IPS-18c (cell line): ENCODE data around the gene ESPL1.
A peak's percentile ranks its signal among the peaks of the same experiment; 100 is the strongest.
"Not testable (repeated sequence)": the region's sequence is repeated elsewhere in the genome, so short reads cannot be mapped to it uniquely, and the experiment has no call there.

ENCODE experiments used
- H3K4me3 ChIP-seq: 2 replicates; pipeline ENCODE4 v1.7.0; 2013; ENCODE audit warnings: low read depth, mild to moderate bottlenecking, low read length, moderate library complexity; ENCODE audit not compliant: insufficient read depth
- H3K9me3 ChIP-seq: one replicate; pipeline ENCODE4 v1.6.1; 2013; ENCODE audit warnings: mild to moderate bottlenecking, low read length, moderate library complexity; ENCODE audit not compliant: control insufficient read depth, insufficient read depth

Gene ESPL1

GRCh38 chr12:53286448-53286847, 18.3 kb downstream of the ESPL1 start:
- H3K4me3 ChIP-seq = no peak overlapping the region
- no peaks in the 10 kb centered on the region for H3K9me3 ChIP-seq

- Histone ChIP-seq H3K9me3 (no peaks in the 10 kb centered on the region), H3K4me3 (no peak overlapping the region)
Measured at GRCh38 chr12:53287741-53288216, 19.7 kb downstream of the ESPL1 start.

GRCh38 chr12:53288322-53288721, 20.2 kb downstream of the ESPL1 start:
- no peaks in the 10 kb centered on the region for H3K9me3 ChIP-seq
- no peak overlapping the region for H3K4me3 ChIP-seq

GRCh38 chr12:53289891-53290290, 21.8 kb downstream of the ESPL1 start:
- Histone ChIP-seq H3K9me3 (no peaks in the 10 kb centered on the region), H3K4me3 (no peak overlapping the region)

GRCh38 chr12:53290661-53291060, 22.6 kb downstream of the ESPL1 start:
- Histone ChIP-seq H3K9me3 (no peaks in the 10 kb centered on the region), H3K4me3 (no peak overlapping the region)

GRCh38 chr12:53292426-53292825, 24.3 kb downstream of the ESPL1 start:
- no peaks in the 10 kb centered on the region for H3K9me3 ChIP-seq
- no peak overlapping the region for H3K4me3 ChIP-seq

- Histone ChIP-seq H3K4me3 (peak within 1 kb of the TSS; percentile 66), H3K9me3 (no peaks in the 10 kb centered on the region)
Measured at GRCh38 chr12:53295070-53295890, 27.2 kb downstream of the ESPL1 start, which contains the start of gene PFDN5. PFDN5 (plus strand) TSS chr12:53295542; CDS start chr12:53295568, 26 bp downstream.

GRCh38 chr12:53295891-53296219, 27.8 kb downstream of the ESPL1 start:
- no peaks in the 10 kb centered on the region for H3K9me3 ChIP-seq
- peak overlapping the region; percentile 66 for H3K4me3 ChIP-seq

GRCh38 chr12:53297106-53297505, 29.0 kb downstream of the ESPL1 start:
- not testable (repeated sequence) for H3K4me3 ChIP-seq, H3K9me3 ChIP-seq

- H3K4me3 ChIP-seq = no peak overlapping the region
Measured at GRCh38 chr12:53298164-53298563, 30.1 kb downstream of the ESPL1 start.

GRCh38 chr12:53299101-53299453, 31.0 kb downstream of the ESPL1 start:
- Histone ChIP-seq H3K4me3 (peak overlapping the region; percentile 82), H3K9me3 (no peaks in the 10 kb centered on the region)

More at GRCh38 chr12:53298164-53298563, 30.1 kb downstream of the ESPL1 start:
- no peaks in the 10 kb centered on the region for H3K9me3 ChIP-seq

- Histone ChIP-seq H3K4me3 (peak within 1 kb of the TSS; percentile 82), H3K9me3 (no peaks in the 10 kb centered on the region)
Measured at GRCh38 chr12:53299454-53300180, 31.5 kb downstream of the ESPL1 start, which contains the start of gene MYG1. MYG1 (plus strand) TSS chr12:53299695; CDS start chr12:53299738, 43 bp downstream.

GRCh38 chr12:53300187-53300586, 32.1 kb downstream of the ESPL1 start:
- Histone ChIP-seq H3K4me3 (peak overlapping the region; percentile 82), H3K9me3 (no peaks in the 10 kb centered on the region)

- Histone ChIP-seq H3K4me3 (no peak overlapping the region), H3K9me3 (no peaks in the 10 kb centered on the region)
Measured at GRCh38 chr12:53302903-53303302, 34.8 kb downstream of the ESPL1 start.

GRCh38 chr12:53306826-53307225, 38.7 kb downstream of the ESPL1 start:
- Histone ChIP-seq H3K4me3 (no peak overlapping the region), H3K9me3 (no peaks in the 10 kb centered on the region)

GRCh38 chr12:53308276-53308675, 40.2 kb downstream of the ESPL1 start:
- Histone ChIP-seq H3K9me3 (no peaks in the 10 kb centered on the region), H3K4me3 (no peak overlapping the region)

- H3K9me3 ChIP-seq = no peaks in the 10 kb centered on the region
- no peak overlapping the region for H3K4me3 ChIP-seq
Measured at GRCh38 chr12:53313996-53314395, 45.9 kb downstream of the ESPL1 start.
